Stimulated activated CD4-positive, alpha-beta T cell treated with anti-CD3 and anti-CD28 coated beads, TNF-alpha, amount 100 ng/mL, for 48 hours (primary cell): ENCODE results near the gene DNAL1.
A peak's percentile ranks its signal among the peaks of the same experiment; 100 is the strongest.
"Not testable (repeated sequence)": the region's sequence is repeated elsewhere in the genome, so short reads cannot be mapped to it uniquely, and the experiment has no call there.

Experiments used
- DNase-seq, 3 donors: peaks; one replicate each; pipeline ENCODE4 v3.0.0-alpha.2; 2020; ENCODE audit warnings: low read depth in 3 of 3

DNAL1 gene, protein sequence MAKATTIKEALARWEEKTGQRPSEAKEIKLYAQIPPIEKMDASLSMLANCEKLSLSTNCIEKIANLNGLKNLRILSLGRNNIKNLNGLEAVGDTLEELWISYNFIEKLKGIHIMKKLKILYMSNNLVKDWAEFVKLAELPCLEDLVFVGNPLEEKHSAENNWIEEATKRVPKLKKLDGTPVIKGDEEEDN

DNA sequence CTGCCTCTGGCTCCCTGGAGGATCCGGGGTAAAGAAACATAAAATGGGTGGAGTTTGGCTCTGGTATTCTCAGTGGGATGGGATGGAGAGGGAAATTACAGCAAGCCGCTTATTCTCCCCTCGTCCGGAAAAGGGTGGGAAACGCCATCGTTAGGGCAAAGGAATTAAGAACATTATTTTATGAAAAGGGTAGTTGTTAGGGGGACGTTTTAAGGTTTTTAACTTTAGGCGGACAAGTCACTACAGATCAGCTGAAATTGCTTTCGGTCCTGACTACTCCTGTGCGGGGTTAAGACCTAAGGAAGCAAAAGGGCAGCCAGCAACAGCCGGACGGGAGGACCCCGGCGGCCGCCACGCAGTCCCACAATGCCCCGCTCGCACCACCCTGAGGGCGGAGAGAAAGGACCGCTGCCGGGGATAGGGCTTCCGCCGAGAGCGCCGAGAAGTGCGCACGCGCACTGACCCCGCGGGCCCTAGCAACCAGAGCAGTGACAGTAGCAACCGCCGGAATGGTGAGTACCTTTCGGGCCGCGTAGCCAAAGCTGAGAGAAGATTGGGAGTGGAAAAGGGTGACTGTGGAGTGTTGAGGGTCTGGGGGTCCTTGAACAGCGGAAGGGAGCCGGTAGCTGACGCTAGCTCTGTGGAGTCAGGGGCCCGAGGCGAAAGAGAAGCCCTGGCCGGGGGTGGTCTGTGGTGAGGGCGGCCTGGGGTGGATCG is at the start of gene DNAL1:
Gene DNAL1, plus strand, starts transcription at position 456 of the 717 bp plus-strand sequence. Its CDS starts 54 bp downstream, at position 510.
- DNase-seq = peak; percentile 81 to 86 (median 83)

DNA sequence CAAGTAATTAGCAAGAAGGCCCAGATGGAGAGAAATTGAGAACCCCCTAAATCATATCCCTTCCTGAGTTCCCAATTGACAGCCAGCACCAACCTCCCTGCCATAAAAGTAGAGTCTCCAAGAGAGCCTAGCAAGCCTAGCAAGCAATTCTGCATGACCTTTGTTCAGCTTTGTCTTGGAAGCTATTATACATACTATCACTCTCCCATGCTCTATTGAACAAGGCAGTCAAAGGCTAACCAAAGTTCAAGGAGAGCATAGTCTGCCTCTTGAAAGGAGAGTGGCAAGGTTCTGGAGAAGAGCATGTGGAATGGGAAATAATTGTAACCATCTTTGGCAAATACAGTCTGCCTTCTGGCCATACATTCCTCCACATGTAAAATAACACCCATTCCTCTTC is 45.3 kb upstream of the DNAL1 start:
- no peak for DNase-seq

DNA sequence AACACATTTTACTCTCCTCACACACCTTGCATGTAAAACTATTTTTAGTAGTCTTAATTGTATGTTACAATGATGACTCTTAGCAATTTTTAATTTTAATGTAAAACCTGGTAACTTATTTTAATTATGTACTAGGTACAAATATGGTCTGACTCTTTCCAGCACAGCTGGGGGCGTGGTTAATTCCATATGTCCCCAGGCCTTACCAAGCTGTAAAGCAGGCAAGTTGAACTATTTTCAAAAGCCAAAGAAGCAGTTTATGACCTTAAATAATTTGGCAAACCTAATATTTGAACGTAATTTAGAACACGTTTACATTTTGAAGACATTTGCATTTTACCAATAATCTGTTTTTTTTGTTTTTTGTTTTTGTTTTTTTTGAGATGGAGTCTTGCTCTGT is 41.8 kb upstream of the DNAL1 start:
- DNase-seq = no peak

DNA sequence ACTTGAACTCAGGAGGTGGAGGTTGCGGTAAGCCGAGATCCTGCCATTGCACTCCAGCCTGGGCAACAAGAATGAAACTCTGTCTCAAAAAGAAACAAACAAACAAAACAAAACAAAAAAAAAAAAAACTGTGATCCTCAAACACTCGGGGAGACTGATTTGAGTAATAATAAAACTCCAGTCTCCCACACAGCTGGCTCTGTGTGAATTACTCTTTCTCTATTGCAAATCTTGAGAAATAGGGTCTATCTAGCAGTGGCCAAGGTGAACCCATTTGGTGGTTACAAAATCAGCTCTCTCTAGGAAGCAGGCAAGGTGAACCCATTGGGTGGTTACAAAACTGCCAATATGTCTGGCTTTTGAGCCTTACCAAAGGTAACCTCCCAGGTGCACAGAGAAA is 38.5 kb upstream of the DNAL1 start:
- no peak for DNase-seq

DNA sequence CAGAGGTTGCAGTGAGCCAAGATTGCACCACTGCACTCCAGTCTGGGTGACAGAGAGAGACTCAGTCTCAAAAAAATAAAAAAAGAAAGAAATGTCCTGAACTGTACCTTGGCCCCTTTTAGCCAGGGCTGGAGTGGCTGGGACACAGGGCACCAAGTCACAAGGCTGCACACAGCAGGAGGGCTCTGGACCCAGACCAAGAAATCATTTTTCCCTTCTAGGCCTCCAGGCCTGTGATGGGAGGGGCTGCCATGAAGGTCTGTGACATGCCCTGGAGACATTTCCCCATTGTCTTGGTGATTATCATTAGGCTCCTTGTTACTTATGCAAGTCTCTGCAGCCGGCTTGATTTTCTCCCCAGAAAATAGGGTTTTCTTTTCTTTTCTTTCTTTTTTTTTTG is 37.5 kb upstream of the DNAL1 start:
- DNase-seq = no peak

DNA sequence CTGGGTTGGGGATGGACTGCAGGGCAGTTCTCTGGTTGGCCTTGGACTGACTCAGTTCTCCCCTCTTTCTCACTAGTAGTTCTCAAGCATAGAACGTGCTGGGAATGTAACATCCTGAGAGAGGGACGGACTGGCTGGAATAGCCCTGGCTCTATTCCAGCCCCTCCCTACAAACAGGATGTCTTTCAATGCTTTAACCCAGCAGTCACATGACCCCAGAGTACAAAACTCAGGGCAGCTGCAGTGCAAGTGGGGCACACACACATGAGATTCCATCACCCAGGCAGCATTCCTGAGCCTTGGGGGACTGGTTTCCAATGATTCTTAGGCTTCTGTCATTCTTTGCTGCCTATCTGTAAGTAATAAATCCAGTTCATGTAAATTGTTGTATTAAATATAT is 34.1 kb upstream of the DNAL1 start:
- DNase-seq = no peak

DNA sequence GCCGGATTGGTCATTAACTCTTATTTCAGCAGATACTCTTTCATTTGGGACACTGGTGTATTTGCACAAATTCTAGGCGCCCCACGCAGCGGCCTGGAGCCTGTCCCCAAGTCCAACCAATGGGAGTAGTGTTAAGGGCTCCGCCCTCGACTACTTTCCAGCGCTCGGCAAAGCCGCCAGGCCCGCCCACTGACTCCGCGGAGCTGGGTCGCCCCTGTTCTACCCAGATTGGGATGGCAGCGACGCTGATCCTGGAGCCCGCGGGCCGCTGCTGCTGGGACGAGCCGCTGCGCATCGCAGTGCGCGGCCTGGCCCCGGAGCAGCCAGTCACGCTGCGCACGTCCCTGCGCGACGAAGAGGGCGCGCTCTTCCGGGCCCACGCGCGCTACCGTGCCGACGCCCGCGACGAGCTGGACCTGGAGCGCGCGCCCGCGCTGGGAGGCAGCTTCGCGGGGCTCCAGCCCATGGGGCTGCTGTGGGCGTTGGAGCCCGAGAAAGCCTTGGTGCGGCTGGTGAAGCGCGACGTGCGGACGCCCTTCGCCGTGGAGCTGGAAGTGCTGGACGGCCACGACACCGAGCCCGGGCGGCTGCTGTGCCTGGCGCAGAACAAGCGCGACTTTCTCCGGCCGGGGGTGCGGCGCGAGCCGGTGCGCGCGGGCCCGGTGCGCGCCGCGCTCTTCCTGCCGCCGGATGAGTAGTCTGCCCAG is 32.3 kb upstream of the DNAL1 start, which contains the start of gene ACOT6:
Gene ACOT6, plus strand, starts transcription at position 179 of the 707 bp plus-strand sequence. Its CDS starts 55 bp downstream, at position 234.
- peak in 2 of 3 donors; percentile 44 to 58 for DNase-seq

DNA sequence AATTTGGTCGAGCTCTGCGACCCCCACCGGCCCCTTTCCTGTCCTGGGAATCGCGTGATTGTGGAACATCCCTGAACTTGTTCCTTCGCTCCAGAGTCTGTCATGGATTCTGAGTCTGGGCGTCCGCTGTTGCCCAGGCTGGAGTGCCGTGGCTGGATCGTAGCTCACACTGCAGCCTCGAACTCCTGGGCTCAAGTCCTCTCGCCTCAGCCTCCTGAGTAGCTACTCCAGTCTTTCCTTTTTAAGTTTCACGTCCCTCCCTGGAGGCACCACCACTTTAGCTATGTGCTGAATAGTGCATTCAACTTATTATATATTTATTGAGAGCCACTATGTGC is 31.8 kb upstream of the DNAL1 start:
- no peak for DNase-seq

DNA sequence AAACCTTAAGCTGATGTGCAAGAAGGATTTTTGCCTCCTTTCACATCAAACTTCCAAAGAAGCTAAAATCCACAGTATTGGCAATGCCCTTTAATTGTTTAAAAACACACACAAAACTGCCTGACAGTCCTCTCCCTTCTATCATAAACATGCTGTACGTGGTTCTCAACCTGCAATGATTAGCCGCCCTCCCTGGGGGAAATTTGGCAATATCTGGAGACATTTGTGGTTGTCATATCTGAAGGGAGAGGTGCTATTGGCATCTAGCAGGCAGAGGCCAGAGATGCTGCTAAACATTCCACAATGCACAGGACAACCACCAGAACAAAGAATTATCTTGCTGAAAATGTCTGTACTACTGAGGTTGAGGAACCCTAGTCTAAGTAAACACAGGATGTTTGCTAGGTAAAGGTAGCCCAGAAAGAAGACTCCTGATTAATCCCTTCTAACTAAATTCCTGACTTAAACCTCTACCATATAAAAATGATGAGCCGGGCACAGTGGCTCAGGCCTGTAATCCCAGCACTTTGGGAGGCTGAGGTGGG is 31.3 kb upstream of the DNAL1 start:
- DNase-seq = no peak

DNA sequence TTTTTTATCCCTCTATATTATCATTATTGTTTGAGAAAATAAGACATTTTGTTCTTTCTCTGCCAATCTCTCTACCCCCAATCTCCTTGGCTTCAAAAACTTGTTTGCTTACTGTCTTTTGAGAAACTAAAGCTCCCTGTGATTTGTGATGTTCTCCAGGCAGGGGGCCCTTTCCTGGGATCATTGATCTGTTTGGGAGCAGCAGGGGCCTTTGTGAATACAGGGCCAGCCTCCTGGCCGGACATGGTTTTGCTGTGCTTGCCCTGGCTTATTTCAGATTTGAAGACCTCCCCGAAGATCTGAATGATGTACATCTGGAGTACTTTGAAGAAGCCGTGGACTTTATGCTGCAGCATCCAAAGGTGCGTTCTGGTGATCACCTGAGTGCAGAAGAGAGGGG is 28.0 kb upstream of the DNAL1 start:
- DNase-seq = no peak

DNA sequence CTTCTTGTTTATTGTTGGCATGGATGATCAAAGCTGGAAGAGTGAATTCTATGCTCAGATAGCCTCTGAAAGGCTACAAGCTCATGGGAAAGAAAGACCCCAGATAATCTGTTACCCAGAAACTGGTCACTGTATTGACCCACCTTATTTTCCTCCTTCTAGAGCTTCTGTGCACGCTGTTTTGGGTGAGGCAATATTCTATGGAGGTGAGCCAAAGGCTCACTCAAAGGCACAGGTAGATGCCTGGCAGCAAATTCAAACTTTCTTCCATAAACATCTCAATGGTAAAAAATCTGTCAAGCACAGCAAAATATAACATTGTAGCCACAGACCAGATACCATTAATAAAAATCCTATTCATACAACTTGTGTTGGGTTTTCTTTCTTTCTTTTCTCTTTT is 25.3 kb upstream of the DNAL1 start:
- DNase-seq = no peak

DNA sequence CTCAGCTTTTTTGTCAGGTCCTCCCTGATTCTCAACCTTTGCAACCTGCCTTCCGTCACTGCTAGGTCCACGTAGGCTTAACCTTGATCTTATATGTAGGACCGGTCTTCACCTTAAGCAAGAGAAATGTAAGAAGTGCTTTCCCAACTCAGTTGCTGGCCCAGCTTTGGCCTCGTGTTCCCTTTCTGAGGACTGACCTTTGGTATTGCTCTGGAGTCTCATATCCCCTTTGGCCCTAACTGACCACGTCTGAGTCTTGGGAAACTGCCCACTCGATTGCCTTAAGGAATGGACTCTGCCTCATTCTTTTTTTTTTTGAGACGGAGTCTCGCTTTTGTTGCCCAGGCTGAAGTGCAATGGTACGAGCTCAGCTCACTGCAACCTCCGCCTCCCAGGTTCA is 24.5 kb upstream of the DNAL1 start:
- no peak for DNase-seq

DNA sequence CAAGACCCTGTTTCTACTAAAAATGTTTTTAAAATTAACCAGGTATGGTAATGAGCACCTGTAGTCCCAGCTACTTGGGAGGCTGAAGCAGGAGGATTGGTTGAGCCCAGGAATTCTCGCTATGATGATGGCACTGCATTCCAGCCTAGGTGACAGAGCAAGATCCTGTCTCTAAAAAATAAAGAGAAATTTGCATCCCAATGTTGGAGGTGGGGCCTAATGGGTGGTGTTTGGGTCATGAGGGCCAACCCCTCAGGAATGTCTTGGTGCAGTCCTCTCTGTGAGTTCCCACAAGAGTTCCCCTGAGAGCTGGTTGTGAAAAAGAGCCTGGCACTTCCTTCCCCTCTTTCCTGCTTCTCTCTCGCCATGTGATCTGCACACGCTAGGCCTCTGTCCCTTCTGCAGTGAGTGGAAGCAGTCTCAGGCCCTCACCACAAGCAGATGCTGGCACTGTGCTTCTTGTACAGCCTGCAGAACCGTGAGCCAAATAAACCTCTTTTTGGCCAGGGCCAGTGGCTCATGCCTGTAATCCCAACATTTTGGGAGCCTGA is 21.2 kb upstream of the DNAL1 start:
- no peak for DNase-seq

DNA sequence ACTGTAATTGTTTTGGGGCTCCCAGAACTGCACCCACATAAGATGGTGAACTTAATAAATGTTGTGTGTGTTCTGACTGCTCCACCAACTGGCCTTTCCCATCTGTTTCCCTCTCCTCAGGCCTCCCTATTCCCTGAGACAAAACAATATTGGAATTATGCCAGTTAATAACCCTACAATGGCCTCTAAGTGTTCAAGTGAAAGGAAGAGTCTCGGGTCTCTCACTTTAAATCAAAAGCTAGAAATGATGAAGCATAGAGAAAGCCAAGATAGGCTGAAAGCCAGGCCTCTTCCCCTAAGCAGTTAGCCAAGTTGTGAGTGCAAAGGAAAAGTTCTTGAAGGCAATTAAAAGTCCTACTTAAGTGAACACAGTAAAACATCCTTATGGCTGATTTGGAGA is 19.1 kb upstream of the DNAL1 start:
- no peak for DNase-seq

DNA sequence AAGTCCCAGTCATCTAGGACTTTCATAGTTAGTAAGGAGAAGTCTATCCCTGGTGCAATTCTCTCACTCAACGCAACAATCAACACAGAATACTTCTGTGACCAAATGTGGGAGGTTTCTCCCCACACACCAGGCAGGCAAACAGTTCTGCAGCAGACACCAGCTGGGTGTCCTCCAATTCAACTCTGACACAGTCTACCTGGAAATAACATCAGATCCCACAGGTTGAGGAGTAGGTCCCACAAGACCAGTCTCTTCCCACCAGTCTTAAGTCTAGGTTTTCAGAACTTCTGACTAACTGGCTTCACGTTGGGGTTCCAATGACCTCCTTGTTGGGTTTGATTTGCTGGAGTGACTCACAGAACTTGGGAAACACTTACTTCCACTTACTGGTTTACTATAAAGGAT is 17.6 kb upstream of the DNAL1 start:
- DNase-seq = no peak

DNA sequence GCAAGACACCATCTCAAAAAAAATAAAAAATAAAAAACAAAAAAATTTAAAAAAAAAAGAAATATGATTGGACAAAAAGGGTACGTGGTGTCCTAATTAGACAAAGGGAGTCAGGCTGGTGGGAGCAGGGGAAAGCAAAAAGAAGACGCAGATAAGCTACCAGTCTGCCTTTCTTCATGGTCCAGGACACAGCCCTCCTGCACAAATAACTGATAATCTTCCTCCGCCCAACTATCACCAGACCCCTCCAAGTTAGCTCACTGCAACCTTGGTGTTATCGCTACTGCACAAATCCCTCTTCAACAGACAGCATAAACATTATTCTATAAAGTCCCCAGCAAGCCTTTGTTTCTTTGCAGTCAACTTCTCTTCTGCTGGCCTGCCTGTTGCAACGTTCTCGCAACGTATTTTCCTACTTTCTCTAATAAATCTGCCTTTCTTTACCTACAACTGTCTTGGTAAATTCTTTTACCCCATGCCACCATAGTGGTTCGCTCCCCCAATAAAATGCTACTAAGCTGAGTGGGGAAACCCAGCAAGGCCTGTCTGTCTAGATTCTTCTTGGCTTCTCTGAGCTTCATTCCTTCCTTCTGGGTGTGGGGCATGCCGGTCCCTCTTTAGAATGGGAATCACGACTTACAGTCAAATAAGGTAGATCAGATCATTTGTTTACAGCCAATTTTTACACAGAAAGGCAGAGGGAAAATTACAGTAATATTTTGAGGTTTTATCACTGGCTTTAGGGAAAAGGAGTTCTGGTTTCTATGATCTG is 14.6 kb upstream of the DNAL1 start:
- DNase-seq = no peak

DNA sequence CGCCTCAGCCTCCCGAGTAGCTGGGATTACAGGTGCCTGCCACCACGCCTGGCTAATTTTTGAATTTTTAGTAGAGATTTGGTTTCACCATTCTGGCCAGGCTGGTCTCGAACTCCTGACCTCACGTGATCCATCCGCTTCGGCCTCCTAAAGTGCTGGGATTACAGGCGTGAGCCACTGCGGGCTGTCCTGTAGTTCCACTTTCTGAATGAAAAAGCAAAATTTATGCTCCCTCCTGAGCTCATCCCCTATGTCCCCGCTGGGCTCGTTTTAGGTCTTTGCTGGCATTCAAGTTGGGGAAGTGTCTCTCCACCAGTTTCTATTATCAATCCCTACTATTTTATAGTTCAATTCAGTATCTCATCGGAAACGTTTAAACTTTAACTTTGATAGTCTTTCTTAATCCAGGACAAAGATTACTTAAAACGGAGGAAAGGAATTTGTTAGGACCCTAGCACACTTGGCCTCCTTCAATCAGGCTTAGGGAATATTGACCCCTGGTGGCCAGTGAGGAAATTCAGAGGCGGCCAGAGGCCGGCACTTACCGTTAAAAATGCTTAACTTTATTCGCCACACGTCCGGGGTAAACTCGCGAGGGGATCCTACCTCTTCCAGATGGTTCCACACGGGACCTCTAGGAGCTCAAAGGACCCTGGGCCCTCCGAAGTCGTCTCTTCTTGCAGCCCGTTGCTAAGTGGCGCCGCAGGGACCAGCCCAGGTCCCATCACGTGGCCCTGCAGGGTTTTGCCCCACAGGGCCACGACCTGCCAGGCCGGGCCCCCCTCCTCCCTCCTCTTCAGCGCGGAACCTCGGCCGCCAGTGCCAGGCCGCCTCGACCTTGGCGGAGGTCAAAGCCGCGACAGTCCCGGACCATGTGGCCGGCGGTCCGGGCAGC is 11.4 kb upstream of the DNAL1 start:
- peak in 2 of 3 donors; percentile 27 to 38 for DNase-seq

DNA sequence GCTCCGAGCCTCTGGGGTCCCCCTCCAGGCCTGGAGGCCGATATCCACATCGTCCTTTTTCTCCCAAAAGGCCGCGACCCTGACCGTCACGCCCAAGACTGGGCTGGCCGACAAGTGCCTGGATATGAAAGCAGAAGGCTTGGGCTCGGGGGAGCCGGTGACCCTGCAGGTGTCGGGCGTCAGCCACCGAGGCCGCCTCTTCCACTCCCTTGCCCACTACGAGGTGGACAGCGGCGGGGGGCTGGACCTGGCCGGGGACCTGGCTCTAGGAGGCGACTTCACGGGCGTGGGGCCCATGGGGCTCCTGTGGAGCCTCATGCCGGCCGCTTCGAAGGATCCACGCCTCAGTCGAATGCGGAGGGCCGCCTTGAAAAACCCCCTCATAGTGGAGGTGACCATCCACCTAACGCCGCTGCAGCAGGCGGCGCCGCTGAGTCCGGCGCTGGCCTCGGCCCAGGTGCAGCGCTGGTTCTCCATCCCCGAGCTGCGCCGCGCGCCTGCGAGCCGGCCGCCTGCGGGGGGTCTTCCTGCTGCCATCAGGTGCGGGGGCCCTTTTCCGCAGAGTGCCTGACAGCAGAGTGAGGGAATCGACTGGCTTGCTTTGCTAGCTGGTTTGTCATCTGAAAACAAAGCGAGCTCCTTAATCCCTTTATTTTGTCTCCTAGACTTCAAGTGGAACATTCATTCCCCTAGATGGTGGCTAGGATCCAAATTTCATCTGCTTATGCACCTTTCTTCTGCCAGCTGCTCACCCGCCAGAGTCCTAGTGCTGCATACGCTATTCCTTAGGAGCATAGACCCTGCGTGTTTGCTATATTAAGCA is 10.6 kb upstream of the DNAL1 start:
- no peak for DNase-seq

DNA sequence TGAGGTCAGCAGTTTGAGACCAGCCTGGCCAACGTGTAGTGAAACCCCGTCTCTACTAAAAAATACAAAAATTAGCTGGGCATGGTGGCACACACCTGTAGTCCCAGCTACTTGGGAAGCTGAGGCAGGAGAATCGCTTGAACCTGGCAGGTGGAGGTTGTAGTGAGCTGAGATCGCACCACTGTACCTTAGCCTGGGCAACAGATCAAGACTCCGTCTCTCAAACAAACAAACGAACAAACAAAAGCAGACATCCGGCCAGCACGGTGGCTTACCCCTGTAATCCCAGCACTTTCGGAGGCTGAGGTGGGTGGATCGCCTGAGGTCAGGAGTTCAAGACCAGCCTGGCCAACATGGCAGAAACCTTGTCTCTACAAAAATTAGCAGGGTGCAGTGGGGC is 8.4 kb upstream of the DNAL1 start:
- not testable (repeated sequence) for DNase-seq

DNA sequence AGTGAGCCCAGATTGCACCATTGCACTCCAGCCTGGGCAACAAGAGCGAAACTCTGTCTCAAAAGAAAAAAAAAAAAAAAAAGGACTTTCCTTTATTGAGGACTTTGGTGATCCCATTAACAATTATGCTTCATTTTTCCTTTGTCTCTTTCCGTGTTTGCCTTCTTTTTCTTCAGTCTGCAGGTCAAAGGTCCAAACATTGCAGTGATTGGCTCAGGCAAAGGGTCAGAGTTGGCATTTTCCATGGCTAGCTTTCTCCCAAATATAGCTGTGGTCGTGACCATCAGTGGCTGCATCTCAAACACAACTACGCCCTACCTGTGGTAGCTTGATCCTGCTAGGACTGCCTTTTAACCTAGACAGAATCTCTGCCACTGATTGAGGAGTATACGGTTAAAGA is 7.0 kb upstream of the DNAL1 start:
- no peak for DNase-seq
